H1 (cell line): ENCODE results near the gene SMAD1. TPM values are rescaled to one million over a fixed set of nuclear protein-coding genes. Genes with fewer than 3 reads are reported as not detected.

Source experiments
- CTCF ChIA-PET: fragments of 300-600 bp; sonication (Branson Sonifier 250); formaldehyde crosslinking; loops from one replicate; lab custom pipeline; 2021; ENCODE audit not compliant: partially characterized antibody; lab: Charles Lee
- POLR2A ChIA-PET: fragments of 300-600 bp; sonication (Branson Sonifier 250); formaldehyde crosslinking; loops from one replicate; lab custom pipeline; 2021; ENCODE audit warnings: inconsistent platforms; ENCODE audit not compliant: partially characterized antibody; lab: Charles Lee
- DNase-seq, 2 experiments: peaks; one replicate each; pipeline versions ENCODE4 v3.0.0 to v3.0.0-alpha.2; 2010 to 2022; ENCODE audit warnings: low spot score in 2 of 2, low read depth in 1 of 2, mixed read lengths in 1 of 2
- FAIRE-seq: peaks from 2 replicates; lab custom pipeline; 2011; peaks lifted over from hg19 to GRCh38; lab: Jason Lieb, UNC
- H2AFZ ChIP-seq: 2 replicates; pipeline ENCODE4 v1.8.1; 2012; ENCODE audit warnings: low read length, inconsistent platforms
- H2AK5ac ChIP-seq: 2 replicates; pipeline ENCODE4 v1.6.1; 2013; ENCODE audit warnings: low read depth, low read length
- H2BK120ac ChIP-seq: replicated peaks from 2 replicates; pipeline ENCODE3; 2013; ENCODE audit warnings: low read depth, low read length, inconsistent platforms
- H2BK12ac ChIP-seq: 2 replicates; pipeline ENCODE4 v1.6.1; 2013; ENCODE audit warnings: low read depth, low read length
- H2BK15ac ChIP-seq: 2 replicates; pipeline ENCODE4 v1.6.1; 2013; ENCODE audit warnings: low read length
- H2BK20ac ChIP-seq: 2 replicates; pipeline ENCODE4 v1.6.1; 2013; ENCODE audit warnings: low read length
- H2BK5ac ChIP-seq: 2 replicates; pipeline ENCODE4 v1.6.1; 2013; ENCODE audit warnings: low read depth, low read length
- H3K14ac ChIP-seq: 2 replicates; pipeline ENCODE4 v1.6.1; 2013; ENCODE audit warnings: inconsistent platforms; ENCODE audit not compliant: insufficient read length
- H3K18ac ChIP-seq: 2 replicates; pipeline ENCODE4 v1.6.1; 2013; ENCODE audit warnings: low read length; ENCODE audit errors: extremely low read depth
- H3K23ac ChIP-seq: 2 replicates; pipeline ENCODE4 v1.6.1; 2013; ENCODE audit warnings: inconsistent platforms; ENCODE audit not compliant: insufficient read length
- H3K23me2 ChIP-seq: 2 replicates; pipeline ENCODE4 v1.6.1; 2013; ENCODE audit warnings: low read depth, low read length
- H3K27ac ChIP-seq: 2 replicates; pipeline ENCODE4 v1.6.1; 2011; ENCODE audit warnings: low read depth, low read length, inconsistent platforms
- H3K27me3 ChIP-seq, 4 experiments: replicated peaks in 1 of 4; 1 replicate in 1 of 4; 2 replicates in 3 of 4; pipeline versions ENCODE4 v1.6.1 to v1.8.1; 2011 to 2013; ENCODE audit warnings: low read length in 3 of 4, mild to moderate bottlenecking in 3 of 4, inconsistent platforms in 2 of 4, mixed read lengths in 2 of 4, moderate library complexity in 1 of 4; ENCODE audit not compliant: control insufficient read depth in 3 of 4, insufficient read depth in 3 of 4; ENCODE audit errors: extremely low read depth in 1 of 4
- H3K36me3 ChIP-seq, 4 experiments: 2 replicates each; pipeline versions ENCODE4 v1.6.1 to v1.8.1; 2011 to 2013; ENCODE audit warnings: mild to moderate bottlenecking in 4 of 4, low read length in 3 of 4, moderate library complexity in 2 of 4, control low read depth in 1 of 4, inconsistent platforms in 1 of 4; ENCODE audit not compliant: insufficient read depth in 4 of 4, control insufficient read depth in 2 of 4
- H3K4ac ChIP-seq: replicated peaks from 2 replicates; pipeline ENCODE3; 2013; ENCODE audit warnings: low read length, low read depth, mixed read lengths, inconsistent platforms; ENCODE audit not compliant: insufficient read length
- H3K4me1 ChIP-seq, 4 experiments: replicated peaks in 1 of 4; 1 replicate in 1 of 4; 2 replicates in 3 of 4; pipeline versions ENCODE4 v1.6.1 to v1.8.1; 2011 to 2013; ENCODE audit warnings: low read length in 3 of 4, inconsistent platforms in 2 of 4, mixed read lengths in 1 of 4; ENCODE audit not compliant: insufficient read depth in 4 of 4, control insufficient read depth in 3 of 4
- H3K4me2 ChIP-seq, 2 experiments: 2 replicates each; pipeline versions ENCODE4 v1.6.1 to v1.8.1; 2011 to 2013; ENCODE audit warnings: low read depth in 2 of 2, low read length in 2 of 2, control low read depth in 1 of 2, inconsistent platforms in 1 of 2, mild to moderate bottlenecking in 1 of 2; ENCODE audit not compliant: insufficient read depth in 1 of 2
- H3K4me3 ChIP-seq, 4 experiments: fragments of 200-600, 300-600 bp in 1 of 4; sonication (generic), shearing (Covaris generic), sonication (Bioruptor Twin) in 1 of 4; 2 replicates each; pipeline versions ENCODE4 v1.5.1 to v1.8.1; 2011 to 2016; ENCODE audit warnings: low read length in 4 of 4, low read depth in 3 of 4, control low read depth in 2 of 4, inconsistent platforms in 2 of 4, mild to moderate bottlenecking in 2 of 4, mixed read lengths in 1 of 4, moderate library complexity in 1 of 4; ENCODE audit not compliant: insufficient read depth in 2 of 4; ENCODE audit errors: extremely low read depth in 1 of 4
- H3K56ac ChIP-seq: replicated peaks from 2 replicates; pipeline ENCODE3; 2013; ENCODE audit warnings: low read depth, mild to moderate bottlenecking, mixed read lengths, low read length, inconsistent platforms; ENCODE audit not compliant: insufficient read length
- H3K79me1 ChIP-seq: 2 replicates; pipeline ENCODE4 v1.6.1; 2013; ENCODE audit warnings: low read depth, low read length, control low read depth
- H3K79me2 ChIP-seq, 2 experiments: 2 replicates each; pipeline versions ENCODE4 v1.6.1 to v1.8.1; 2012 to 2013; ENCODE audit warnings: low read length in 2 of 2, mild to moderate bottlenecking in 2 of 2, inconsistent platforms in 1 of 2; ENCODE audit not compliant: insufficient read depth in 2 of 2, control insufficient read depth in 1 of 2
- H3K9ac ChIP-seq, 4 experiments: replicated peaks in 1 of 4; 1 replicate in 1 of 4; 2 replicates in 3 of 4; pipeline versions ENCODE4 v1.6.1 to v1.8.1; 2011 to 2013; ENCODE audit warnings: low read depth in 3 of 4, low read length in 3 of 4, control low read depth in 2 of 4, mild to moderate bottlenecking in 2 of 4, moderate library complexity in 2 of 4, inconsistent platforms in 1 of 4; ENCODE audit errors: extremely low read depth in 1 of 4
- H3K9me3 ChIP-seq, 2 experiments: 2 replicates each; pipeline versions ENCODE4 v1.6.1 to v1.8.1; 2012 to 2013; ENCODE audit warnings: mild to moderate bottlenecking in 2 of 2, moderate library complexity in 2 of 2, control low read depth in 1 of 2, inconsistent platforms in 1 of 2, low read depth in 1 of 2, low read length in 1 of 2, mixed read lengths in 1 of 2; ENCODE audit not compliant: insufficient read depth in 2 of 2
- H4K20me1 ChIP-seq, 2 experiments: replicated peaks in 1 of 2; 2 replicates each; pipeline versions ENCODE3 to v1.8.1; 2011 to 2013; ENCODE audit warnings: inconsistent platforms in 2 of 2, low read length in 2 of 2, mild to moderate bottlenecking in 1 of 2; ENCODE audit not compliant: insufficient read depth in 2 of 2, control insufficient read depth in 1 of 2
- H4K5ac ChIP-seq: 2 replicates; pipeline ENCODE4 v1.6.1; 2013; ENCODE audit warnings: low read length, low read depth, mixed read lengths, inconsistent platforms; ENCODE audit not compliant: insufficient read length
- H4K8ac ChIP-seq: 2 replicates; pipeline ENCODE4 v1.8.0; 2013; ENCODE audit warnings: mild to moderate bottlenecking, moderate library complexity, low read length, inconsistent platforms; ENCODE audit not compliant: insufficient read depth; ENCODE audit errors: extremely low read depth
- H4K91ac ChIP-seq: replicated peaks from 2 replicates; pipeline ENCODE3; 2013; ENCODE audit warnings: low read length, mixed read lengths, inconsistent platforms; ENCODE audit not compliant: insufficient read length
- BRCA1 ChIP-seq: IDR thresholded peaks from 2 replicates; pipeline ENCODE4 v1.6.1; 2012; ENCODE audit warnings: low read depth, low read length, improper control_type of control experiment
- CBX8 ChIP-seq: fragments of 300-800, 300-1000 bp; sonication (generic); IDR thresholded peaks from 2 replicates; pipeline ENCODE4 v1.7.1; 2016; ENCODE audit warnings: low read depth, low read length, borderline replicate concordance
- NRF1 ChIP-seq: IDR thresholded peaks from 2 replicates; pipeline ENCODE4 v1.6.1; 2011; ENCODE audit warnings: mild to moderate bottlenecking, low read depth, low read length, improper control_type of control experiment
- PHF8 ChIP-seq: fragments of 200-600 bp; sonication (generic); conservative IDR thresholded peaks from 2 replicates; pipeline ENCODE4 v1.7.1; 2012; ENCODE audit warnings: low read depth, mild to moderate bottlenecking, inconsistent platforms, low read length, moderate library complexity
- RXRA ChIP-seq: IDR thresholded peaks from 2 replicates; pipeline ENCODE4 v1.6.1; 2011; ENCODE audit warnings: low read depth, mild to moderate bottlenecking, low read length, moderate library complexity; ENCODE audit not compliant: insufficient read depth
- TCF12 ChIP-seq: IDR thresholded peaks from 2 replicates; pipeline ENCODE4 v1.6.1; 2011; ENCODE audit warnings: low read depth, mild to moderate bottlenecking, low read length
- USF2 ChIP-seq: IDR thresholded peaks from 2 replicates; pipeline ENCODE4 v1.6.1; 2011; ENCODE audit warnings: low read length, improper control_type of control experiment
- WGBS, 2 experiments: shearing (Covaris generic) in 1 of 2; methylation state at CpG; one replicate each; pipeline versions ENCODE4 v1.1.6 to v1.1.7; 2013 to 2015; ENCODE audit warnings: low lambda C conversion rate in 2 of 2, mixed read lengths in 2 of 2, inconsistent platforms in 1 of 2, low coverage in 1 of 2, missing lambda C conversion rate in 1 of 2; ENCODE audit not compliant: insufficient replicate concordance in 2 of 2, insufficient coverage in 1 of 2, insufficient read length in 1 of 2; ENCODE audit errors: extremely low coverage in 1 of 2, missing lambda C conversion rate in 1 of 2; 5-methylcytosine and 5-hydroxymethylcytosine counted together
- polyA plus RNA-seq, 7 experiments: library from polyadenylated mRNA; depleted of rRNA in 3 of 7; stranded (reverse) in 5 of 7; unstranded in 2 of 7; fragments of >200 nt in 5 of 7; fragments of 200-250 nt in 2 of 7; gene quantifications; 1 replicate in 5 of 7; 2 replicates in 1 of 7; 4 replicates in 1 of 7; pipeline versions ENCODE4 v1.2.1 to v1.2.3, GENCODE V29; 2011 to 2013; ENCODE audit warnings: missing spikeins in 2 of 7, mixed read lengths in 2 of 7
- total RNA-seq: library from RNA; stranded (reverse); fragmentation: NEBNext Ultra II Directional; extraction: Animal tissue kit (Norgen Biotek cat#: 25700); gene quantifications from 2 replicates; pipeline ENCODE4 v1.2.1, GENCODE V29; 2021

Gene SMAD1
- total and polyA plus RNA-seq, 2 of the 8 experiments (the other 6 are each of a cell fraction or from before 2014, with no cell fraction given): 22.6 to 25.3 TPM

GRCh38 chr4:145563293-145563985 is 81.8 kb downstream of the SMAD1 start:
- H3K56ac ChIP-seq: no peak overlapping the region
- DNase-seq (no peak), FAIRE-seq (no peak)
- no peak overlapping the region for H3K27ac ChIP-seq
- H4K8ac ChIP-seq: no peak overlapping the region
- H3K79me1 ChIP-seq: no peaks in the 10 kb centered on the region
- no peak overlapping the region for H3K18ac ChIP-seq
- no peak overlapping the region for H3K14ac ChIP-seq
- H3K4me3 ChIP-seq: no peak overlapping the region
- H3K9me3 ChIP-seq: peaks cover 3 to 5% of the 10 kb centered on the region in 2 experiments; a peak in 1 of 4 replicates
- H3K79me2 ChIP-seq: no peaks in the 10 kb centered on the region
- no peak overlapping the region for H2BK20ac ChIP-seq
- POLR2A ChIA-PET: no interaction called here
- H2AK5ac ChIP-seq: no peak overlapping the region
- H3K23me2 ChIP-seq: no peaks in the 10 kb centered on the region
- H2BK120ac ChIP-seq: no peak overlapping the region
- 0 out of 7 replicates have a peak, but pooled peaks cover 0 to 3% (median 0%) of the 10 kb centered on the region in 4 experiments for H3K4me1 ChIP-seq
- no peak overlapping the region for H3K4ac ChIP-seq
- CTCF ChIA-PET: interaction anchor here (1.0 kb wide), 1 partner anchor 347 kb away, joined by 3 read pairs; no protein-coding TSS in a partner anchor
- no peak overlapping the region for H2BK12ac ChIP-seq
- H3K36me3 ChIP-seq: peaks cover 0 to 6% (median 1%) of the 10 kb centered on the region in 4 experiments; a peak in 3 of 8 replicates
- no peak overlapping the region for H4K91ac ChIP-seq
- TF ChIP-seq NRF1 (no peak), USF2 (no peak), BRCA1 (no peak), TCF12 (no peak), RXRA (no peak), CBX8 (no peak), PHF8 (no peak)
- TF ChIP-seq, all 59 proteins: peak for 0
- no peak overlapping the region for H2AFZ ChIP-seq
- no peaks in the 10 kb centered on the region for H4K20me1 ChIP-seq
- H4K5ac ChIP-seq: no peak overlapping the region
- H3K27me3 ChIP-seq: peaks cover 0 to 1% (median 0%) of the 10 kb centered on the region in 4 experiments; a peak in 2 of 7 replicates
- H3K9ac ChIP-seq: no peak overlapping the region
- 90% methylated on average over 7 of the region's 7 CpGs; no CpG with 5 or more reads in 1 of the 2 experiments for WGBS, 2 experiments
- no peak overlapping the region for H3K23ac ChIP-seq
- H2BK5ac ChIP-seq: no peak overlapping the region
- no peak overlapping the region for H2BK15ac ChIP-seq
- H3K4me2 ChIP-seq: no peak overlapping the region
